Epithelial cell of esophagus (primary cell): ENCODE measurements around the gene CERS6.
"Not testable (repeated sequence)": the region's sequence is repeated elsewhere in the genome, so short reads cannot be mapped to it uniquely, and the experiment has no call there.

Experiments used
- DNase-seq: peaks from one replicate; pipeline ENCODE4 v3.0.0; 2010; ENCODE audit warnings: low read depth
- H3K4me3 ChIP-seq: 2 replicates; pipeline ENCODE4 v1.5.1; 2011; ENCODE audit warnings: mild to moderate bottlenecking, low read length, control low read depth
- CTCF ChIP-seq: IDR thresholded peaks from 2 replicates; pipeline ENCODE4 v1.5.1; 2011; ENCODE audit warnings: low read depth, mild to moderate bottlenecking, low read length, control low read depth, inconsistent platforms; ENCODE audit not compliant: insufficient read depth; ENCODE audit errors: missing control alignments

The CERS6 gene

GRCh38 chr2:168663993-168664392 is 207.9 kb downstream of the CERS6 start:
- no peak for DNase-seq
- no peak for TF ChIP-seq CTCF

DNA sequence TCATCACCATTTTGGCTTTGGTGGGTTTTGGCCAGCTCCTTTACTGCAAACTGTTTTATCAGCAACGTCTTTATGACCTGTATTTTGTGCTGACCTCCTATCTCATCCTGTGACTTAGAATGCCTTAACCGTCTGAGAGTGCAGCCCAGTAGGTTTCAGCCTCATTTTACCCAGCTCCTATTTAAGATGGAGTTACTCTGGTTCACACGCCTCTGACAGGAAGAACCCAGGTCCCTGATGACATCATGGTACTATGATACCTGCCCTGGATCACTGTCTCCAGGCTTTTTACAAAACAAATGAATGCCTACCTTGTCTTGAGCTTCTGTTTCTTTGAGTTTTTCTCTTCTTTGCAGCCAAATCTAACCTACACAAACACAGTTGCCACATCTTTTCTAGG is 208.6 kb downstream of the CERS6 start:
- not testable (repeated sequence) for DNase-seq, H3K4me3 ChIP-seq

More at GRCh38 chr2:168663993-168664392, 207.9 kb downstream of the CERS6 start:
- no peak overlapping the region for H3K4me3 ChIP-seq

- H3K4me3 ChIP-seq: no peak overlapping the region
- peak; percentile 62 for DNase-seq
- no peak for TF ChIP-seq CTCF
Measured at GRCh38 chr2:168666339-168666738, 210.3 kb downstream of the CERS6 start.

GRCh38 chr2:168667156-168667555 is 211.1 kb downstream of the CERS6 start:
- TF ChIP-seq CTCF: no peak
- no peak for DNase-seq

DNA sequence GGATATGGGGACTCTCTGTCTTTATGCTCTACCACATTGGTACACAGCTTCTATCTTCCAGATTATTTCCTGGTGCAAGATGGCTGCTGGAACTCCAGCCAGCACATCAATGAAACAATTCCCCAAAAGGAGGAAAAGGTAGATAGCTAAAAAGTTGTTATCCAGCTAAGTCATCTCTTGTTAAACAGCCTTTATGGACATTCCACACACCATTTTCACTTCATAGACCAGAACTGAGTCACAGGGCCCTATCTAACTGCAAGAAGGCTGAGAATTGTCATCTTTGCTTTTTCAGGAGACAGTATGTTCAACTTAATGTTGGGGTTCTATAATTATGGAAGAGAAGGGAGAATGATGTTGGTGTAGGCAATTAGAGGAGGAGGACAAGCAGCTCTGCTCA is 213.1 kb downstream of the CERS6 start:
- H3K4me3 ChIP-seq: no peak overlapping the region
- no peak for DNase-seq
- no peak for TF ChIP-seq CTCF

More at GRCh38 chr2:168667156-168667555, 211.1 kb downstream of the CERS6 start:
- H3K4me3 ChIP-seq: no peak overlapping the region

- H3K4me3 ChIP-seq: no peak overlapping the region
- TF ChIP-seq CTCF: no peak
- DNase-seq: no peak
Measured at GRCh38 chr2:168670478-168670877, 214.4 kb downstream of the CERS6 start.

- no peak overlapping the region for H3K4me3 ChIP-seq
- TF ChIP-seq CTCF: no peak
- DNase-seq: peak; percentile 84
Measured at GRCh38 chr2:168671932-168672331, 215.9 kb downstream of the CERS6 start.
